ENCODE measurements around the gene KCNK15. TPM values are rescaled to one million over a fixed set of nuclear protein-coding genes. Genes with fewer than 3 reads are reported as not detected.

KCNK15 gene
- total and polyA plus RNA-seq, 9 of the 15 experiments (the other 6 are each of a cell fraction or from before 2014, with no cell fraction given) = 0.03 to 0.30 (median 0.17) TPM; not detected in 5

DNA sequence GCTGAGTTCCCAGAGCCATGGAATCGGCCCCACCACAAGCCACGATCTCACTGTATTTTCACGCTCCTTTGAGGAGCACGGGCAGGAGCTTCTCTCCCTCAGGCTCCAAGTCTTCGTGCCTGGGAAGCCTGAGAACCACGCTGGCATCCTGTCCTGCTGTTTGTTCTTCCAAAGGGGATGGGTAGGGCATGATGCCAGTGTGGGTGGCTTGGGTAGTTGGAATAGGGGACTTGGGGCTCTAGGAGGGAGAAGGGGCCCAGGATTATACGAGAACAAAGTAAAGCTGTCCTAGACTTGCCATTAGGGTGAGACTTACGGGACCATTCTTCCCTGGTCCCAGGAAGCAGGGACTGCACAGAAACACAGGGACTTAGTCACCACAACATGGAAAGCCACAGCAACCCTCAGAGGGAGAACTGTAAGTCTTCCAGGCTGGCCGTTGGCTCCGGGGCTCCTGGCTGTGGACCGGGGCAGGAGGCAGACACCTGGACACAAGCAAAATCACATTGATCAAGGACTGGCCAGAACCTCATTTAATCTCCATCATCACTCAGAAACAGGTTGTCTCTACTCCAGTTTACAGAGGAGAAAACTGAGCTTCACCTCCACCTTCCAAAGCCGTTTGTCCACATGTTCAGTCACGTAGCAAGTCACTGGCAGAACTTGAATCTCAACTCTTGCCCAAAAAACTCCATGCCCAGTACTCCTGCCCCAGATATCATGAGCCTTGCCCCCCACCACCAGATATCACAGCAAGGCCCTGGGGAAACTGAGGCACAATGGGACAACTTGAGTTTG, 29.2 kb upstream of the KCNK15 start:
- Histone ChIP-seq H3K27me3 (ENCODE audit: control insufficient read depth in 2 of 2, insufficient read depth in 2 of 2, low read length in 2 of 2) (peaks cover 19 to 63% of the 10 kb centered on the region in 2 experiments), H3K9me3 (replicated peaks; ENCODE audit: control insufficient read depth, insufficient read depth, low read depth, low read length) (no peaks in the 10 kb centered on the region), H3K4me3 (no peak overlapping the region), H3K9me1 (ENCODE audit: control insufficient read depth, insufficient read depth, low read length) (no peaks in the 10 kb centered on the region), H4K20me1 (replicated peaks; ENCODE audit: control insufficient read depth, insufficient read depth, low read length) (peaks cover 8% of the 10 kb centered on the region; the same call in 1 of the 2 replicates), H3K27ac (ENCODE audit: extremely low read depth, low read depth, low read length) (no peak overlapping the region), H3K4me1 (replicated peaks in 1 of 2; ENCODE audit: control insufficient read depth in 2 of 2, insufficient read depth in 2 of 2, low read length in 2 of 2) (peaks cover 0 to 17% of the 10 kb centered on the region in 2 experiments; a peak in 2 of 5 replicates), H2AFZ (ENCODE audit: low read depth, low read length) (no peak overlapping the region), H3K79me2 (ENCODE audit: control insufficient read depth, insufficient read depth, low read length) (no peaks in the 10 kb centered on the region), H3K36me3 (ENCODE audit: control insufficient read depth, insufficient read depth, low read length) (no peaks in the 10 kb centered on the region), H3K9ac (ENCODE audit: insufficient read depth in 1 of 2, low read depth in 2 of 2, low read length in 2 of 2) (no peak overlapping the region), H3K4me2 (ENCODE audit: insufficient read depth, low read length) (no peak overlapping the region)
- intact Hi-C loops (cut with micrococcal nuclease) = no loop called here
- ATAC-seq = no peak
- no peak for FAIRE-seq
- ChIA-PET CTCF (ENCODE audit: low intra/inter-chr PET ratio) (no interaction called here), POLR2A (interaction anchor here (0.6 to 1.3 kb wide), 3 partner anchors 11 to 29 kb away, joined by 3 to 7 read pairs (median 3); no protein-coding TSS in a partner anchor)
- BruUV-seq (replicated peaks) = no TSS peak
- WGBS (ENCODE audit: insufficient coverage, low coverage, missing lambda C conversion rate) = 3% methylated on average over 13 of the region's 13 CpGs
- no peak for DNase-seq (ENCODE audit: extremely low read depth in 1 of 4, low spot score in 3 of 4)
- in situ Hi-C loops (cut with MboI) = no loop called here
- no peak for TF ChIP-seq NR4A1 (CRISPR knock-in tag; IDR thresholded peaks at IDR 0.05)
- no peak for TF ChIP-seq NR4A1 (tag; IDR thresholded peaks at IDR 0.05)
- TF ChIP-seq PURB (CRISPR knock-in tag; IDR thresholded peaks at IDR 0.05; ENCODE audit: low read depth) = no peak
- TF ChIP-seq, protein P1, sequence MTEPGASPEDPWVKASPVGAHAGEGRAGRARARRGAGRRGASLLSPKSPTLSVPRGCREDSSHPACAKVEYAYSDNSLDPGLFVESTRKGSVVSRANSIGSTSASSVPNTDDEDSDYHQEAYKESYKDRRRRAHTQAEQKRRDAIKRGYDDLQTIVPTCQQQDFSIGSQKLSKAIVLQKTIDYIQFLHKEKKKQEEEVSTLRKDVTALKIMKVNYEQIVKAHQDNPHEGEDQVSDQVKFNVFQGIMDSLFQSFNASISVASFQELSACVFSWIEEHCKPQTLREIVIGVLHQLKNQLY (CRISPR knock-in tag; conservative IDR thresholded peaks at IDR 0.05) = no peak
- no peak for TF ChIP-seq MTA1 (IDR thresholded peaks at IDR 0.05; ENCODE audit: borderline replicate concordance)
- no peak for TF ChIP-seq MYNN (IDR thresholded peaks at IDR 0.05)
- no peak for TF ChIP-seq MYNN (CRISPR knock-in tag; IDR thresholded peaks at IDR 0.05)
- no peak for TF ChIP-seq RB1 (IDR thresholded peaks at IDR 0.05; ENCODE audit: low read depth)
- TF ChIP-seq, protein P2, sequence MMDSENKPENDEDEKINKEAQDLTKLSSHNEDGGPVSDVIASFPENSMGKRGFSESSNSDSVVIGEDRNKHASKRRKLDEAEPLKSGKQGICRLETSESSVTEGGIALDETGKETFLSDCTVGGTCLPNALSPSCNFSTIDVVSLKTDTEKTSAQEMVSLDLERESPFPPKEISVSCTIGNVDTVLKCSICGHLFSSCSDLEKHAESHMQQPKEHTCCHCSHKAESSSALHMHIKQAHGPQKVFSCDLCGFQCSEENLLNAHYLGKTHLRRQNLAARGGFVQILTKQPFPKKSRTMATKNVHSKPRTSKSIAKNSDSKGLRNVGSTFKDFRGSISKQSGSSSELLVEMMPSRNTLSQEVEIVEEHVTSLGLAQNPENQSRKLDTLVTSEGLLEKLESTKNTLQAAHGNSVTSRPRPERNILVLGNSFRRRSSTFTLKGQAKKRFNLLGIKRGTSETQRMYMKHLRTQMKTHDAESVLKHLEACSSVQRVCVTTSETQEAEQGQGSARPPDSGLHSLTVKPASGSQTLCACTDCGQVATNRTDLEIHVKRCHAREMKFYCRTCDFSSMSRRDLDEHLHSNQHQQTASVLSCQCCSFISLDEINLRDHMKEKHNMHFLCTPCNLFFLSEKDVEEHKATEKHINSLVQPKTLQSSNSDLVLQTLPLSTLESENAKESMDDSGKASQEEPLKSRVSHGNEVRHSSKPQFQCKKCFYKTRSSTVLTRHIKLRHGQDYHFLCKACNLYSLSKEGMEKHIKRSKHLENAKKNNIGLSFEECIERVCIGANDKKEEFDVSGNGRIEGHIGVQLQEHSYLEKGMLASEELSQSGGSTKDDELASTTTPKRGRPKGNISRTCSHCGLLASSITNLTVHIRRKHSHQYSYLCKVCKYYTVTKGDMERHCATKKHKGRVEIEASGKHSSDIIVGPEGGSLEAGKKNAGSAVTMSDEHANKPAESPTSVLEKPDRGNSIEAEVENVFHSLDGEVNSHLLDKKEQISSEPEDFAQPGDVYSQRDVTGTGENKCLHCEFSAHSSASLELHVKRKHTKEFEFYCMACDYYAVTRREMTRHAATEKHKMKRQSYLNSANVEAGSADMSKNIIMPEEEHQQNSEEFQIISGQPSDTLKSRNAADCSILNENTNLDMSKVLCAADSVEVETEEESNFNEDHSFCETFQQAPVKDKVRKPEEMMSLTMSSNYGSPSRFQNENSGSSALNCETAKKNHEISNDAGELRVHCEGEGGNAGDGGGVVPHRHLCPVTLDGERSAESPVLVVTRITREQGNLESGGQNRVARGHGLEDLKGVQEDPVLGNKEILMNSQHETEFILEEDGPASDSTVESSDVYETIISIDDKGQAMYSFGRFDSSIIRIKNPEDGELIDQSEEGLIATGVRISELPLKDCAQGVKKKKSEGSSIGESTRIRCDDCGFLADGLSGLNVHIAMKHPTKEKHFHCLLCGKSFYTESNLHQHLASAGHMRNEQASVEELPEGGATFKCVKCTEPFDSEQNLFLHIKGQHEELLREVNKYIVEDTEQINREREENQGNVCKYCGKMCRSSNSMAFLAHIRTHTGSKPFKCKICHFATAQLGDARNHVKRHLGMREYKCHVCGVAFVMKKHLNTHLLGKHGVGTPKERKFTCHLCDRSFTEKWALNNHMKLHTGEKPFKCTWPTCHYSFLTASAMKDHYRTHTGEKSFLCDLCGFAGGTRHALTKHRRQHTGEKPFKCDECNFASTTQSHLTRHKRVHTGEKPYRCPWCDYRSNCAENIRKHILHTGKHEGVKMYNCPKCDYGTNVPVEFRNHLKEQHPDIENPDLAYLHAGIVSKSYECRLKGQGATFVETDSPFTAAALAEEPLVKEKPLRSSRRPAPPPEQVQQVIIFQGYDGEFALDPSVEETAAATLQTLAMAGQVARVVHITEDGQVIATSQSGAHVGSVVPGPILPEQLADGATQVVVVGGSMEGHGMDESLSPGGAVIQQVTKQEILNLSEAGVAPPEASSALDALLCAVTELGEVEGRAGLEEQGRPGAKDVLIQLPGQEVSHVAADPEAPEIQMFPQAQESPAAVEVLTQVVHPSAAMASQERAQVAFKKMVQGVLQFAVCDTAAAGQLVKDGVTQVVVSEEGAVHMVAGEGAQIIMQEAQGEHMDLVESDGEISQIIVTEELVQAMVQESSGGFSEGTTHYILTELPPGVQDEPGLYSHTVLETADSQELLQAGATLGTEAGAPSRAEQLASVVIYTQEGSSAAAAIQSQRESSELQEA (IDR thresholded peaks at IDR 0.05; ENCODE audit: low read depth) = no peak
- no peak for TF ChIP-seq TBP (optimal IDR thresholded peaks at IDR 0.05; ENCODE audit: low read depth, low read length)
- no peak for TF ChIP-seq ZEB2 (IDR thresholded peaks at IDR 0.05)
- TF ChIP-seq NFE2 (IDR thresholded peaks at IDR 0.05; ENCODE audit: low read depth) = no peak
- TF ChIP-seq, protein P3, sequence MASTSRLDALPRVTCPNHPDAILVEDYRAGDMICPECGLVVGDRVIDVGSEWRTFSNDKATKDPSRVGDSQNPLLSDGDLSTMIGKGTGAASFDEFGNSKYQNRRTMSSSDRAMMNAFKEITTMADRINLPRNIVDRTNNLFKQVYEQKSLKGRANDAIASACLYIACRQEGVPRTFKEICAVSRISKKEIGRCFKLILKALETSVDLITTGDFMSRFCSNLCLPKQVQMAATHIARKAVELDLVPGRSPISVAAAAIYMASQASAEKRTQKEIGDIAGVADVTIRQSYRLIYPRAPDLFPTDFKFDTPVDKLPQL (IDR thresholded peaks at IDR 0.05; ENCODE audit: extremely low read depth, insufficient read length) = no peak
- TF ChIP-seq MTA2 (IDR thresholded peaks at IDR 0.05; ENCODE audit: low read depth) = no peak
